ENCODE data around the gene VWF.

Gene VWF

DNA sequence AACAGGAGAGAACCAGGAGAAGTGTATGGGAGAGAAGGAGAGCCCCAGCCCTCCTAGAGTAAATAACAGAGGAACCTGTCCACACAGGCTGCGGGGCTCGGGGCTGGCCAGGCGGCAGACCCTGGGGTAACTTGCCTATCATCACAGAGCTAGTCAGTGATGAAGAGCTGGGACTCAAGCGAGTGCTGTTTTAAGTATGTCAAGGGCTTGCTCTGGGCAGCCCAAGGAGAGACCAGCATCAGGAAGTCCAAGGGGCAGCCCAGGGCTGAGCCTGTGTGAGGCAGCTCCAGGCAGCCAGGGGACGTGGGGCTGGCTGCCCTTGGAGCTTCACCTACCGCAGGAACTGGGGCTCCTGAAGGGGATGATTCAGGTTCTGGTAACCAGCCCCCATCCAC is 10.0 kb downstream of the VWF start:
- TF ChIP-seq, protein P1, sequence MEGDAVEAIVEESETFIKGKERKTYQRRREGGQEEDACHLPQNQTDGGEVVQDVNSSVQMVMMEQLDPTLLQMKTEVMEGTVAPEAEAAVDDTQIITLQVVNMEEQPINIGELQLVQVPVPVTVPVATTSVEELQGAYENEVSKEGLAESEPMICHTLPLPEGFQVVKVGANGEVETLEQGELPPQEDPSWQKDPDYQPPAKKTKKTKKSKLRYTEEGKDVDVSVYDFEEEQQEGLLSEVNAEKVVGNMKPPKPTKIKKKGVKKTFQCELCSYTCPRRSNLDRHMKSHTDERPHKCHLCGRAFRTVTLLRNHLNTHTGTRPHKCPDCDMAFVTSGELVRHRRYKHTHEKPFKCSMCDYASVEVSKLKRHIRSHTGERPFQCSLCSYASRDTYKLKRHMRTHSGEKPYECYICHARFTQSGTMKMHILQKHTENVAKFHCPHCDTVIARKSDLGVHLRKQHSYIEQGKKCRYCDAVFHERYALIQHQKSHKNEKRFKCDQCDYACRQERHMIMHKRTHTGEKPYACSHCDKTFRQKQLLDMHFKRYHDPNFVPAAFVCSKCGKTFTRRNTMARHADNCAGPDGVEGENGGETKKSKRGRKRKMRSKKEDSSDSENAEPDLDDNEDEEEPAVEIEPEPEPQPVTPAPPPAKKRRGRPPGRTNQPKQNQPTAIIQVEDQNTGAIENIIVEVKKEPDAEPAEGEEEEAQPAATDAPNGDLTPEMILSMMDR (IDR thresholded peaks at IDR 0.05), result no peak

DNA sequence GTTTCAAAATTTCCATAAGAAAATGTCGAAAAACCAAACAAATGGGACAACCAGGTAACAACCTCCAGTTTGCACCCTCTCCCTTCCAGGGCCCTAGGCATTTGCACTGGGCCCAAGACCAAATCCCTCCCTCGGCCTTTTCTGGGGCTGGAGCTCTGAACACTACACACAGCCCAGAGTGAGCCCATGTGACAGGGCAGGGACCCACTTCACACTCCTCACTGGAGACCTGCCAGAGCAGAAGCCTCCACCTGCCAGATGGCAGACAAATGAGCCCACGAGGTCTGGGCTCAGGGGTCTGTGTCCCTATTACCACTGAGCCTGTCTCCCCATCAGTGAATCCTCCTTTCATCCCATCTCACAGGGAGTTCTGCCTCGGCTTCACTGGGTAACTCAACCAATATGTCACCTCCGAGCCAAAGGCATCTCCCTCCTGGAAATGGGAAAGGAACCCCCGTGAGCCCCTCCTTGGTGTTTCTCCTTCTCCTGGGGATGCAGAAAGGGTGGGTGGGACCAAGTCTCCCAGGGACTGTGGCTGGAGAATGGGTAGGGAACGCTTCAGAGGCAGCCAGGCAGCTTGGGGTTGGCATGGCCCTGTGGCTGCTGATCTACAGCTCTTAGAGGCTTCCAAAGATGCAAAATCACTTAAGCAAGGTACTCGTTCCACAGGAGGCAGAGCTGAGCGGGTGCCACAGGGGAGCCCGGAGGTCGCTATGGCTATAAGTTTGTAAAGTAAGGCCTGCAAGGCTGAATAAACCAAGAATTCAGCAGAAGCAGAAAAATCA is 10.6 kb downstream of the VWF start:
- TF ChIP-seq, protein P1 (IDR thresholded peaks at IDR 0.05), result no peak

DNA sequence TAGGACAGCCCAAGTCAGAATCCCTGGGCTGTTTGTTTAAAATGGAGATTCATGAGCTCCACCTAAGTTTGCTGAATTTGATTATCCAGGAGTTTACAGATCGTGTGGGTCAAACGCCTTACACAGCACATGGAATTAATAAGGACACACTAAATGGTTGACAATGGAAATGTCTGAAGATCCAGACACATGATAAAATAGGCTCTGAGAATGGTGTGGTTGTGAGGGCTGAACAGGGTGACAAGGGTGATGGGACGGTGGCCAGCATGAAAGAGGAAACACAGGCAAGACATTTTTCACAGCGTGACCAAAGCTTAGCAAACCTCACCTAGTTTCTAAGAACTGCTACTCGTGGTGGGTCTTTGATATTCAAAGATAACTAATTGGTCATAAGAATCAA is 12.5 kb downstream of the VWF start:
- TF ChIP-seq, protein P1 (IDR thresholded peaks at IDR 0.05), result no peak

DNA sequence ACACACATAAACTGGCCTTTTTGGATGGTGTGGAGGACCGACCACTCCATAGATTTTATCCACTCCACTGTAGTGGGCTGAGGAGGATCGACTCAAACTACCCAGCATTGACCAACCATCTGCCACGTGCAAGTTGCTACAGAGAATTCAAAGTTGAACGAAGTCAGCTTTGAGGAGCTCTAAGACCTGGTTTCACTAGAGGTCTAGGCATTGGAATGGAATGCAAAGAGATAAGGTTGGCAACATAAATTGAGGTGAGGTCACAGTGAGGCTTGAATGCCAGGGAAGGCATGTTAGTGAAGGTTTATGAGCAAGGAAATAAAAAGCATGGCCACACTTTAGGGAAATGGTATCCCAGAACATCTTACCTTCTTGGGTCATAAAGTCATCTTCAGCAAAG is 14.5 kb downstream of the VWF start:
- TF ChIP-seq, protein P1 (IDR thresholded peaks at IDR 0.05), result no peak

DNA sequence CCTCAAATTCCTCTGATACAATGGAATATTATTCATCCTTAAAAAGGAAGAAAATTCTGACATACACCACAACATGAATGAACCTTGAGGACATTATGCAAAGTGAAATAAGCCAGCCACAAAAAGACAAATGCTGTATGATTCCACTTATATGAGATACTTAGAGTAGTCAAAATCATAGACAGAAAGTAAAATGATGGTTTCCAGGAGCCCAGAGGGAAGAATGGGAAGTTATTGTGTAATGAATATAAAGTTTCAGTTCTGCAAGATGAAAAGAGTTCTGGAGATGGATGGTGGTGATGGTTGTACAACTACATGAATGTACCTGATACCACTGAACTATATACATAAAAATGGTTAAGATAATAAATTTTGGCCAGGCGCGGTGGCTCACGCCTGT is 18.3 kb downstream of the VWF start:
- TF ChIP-seq, protein P1 (IDR thresholded peaks at IDR 0.05), result no peak

DNA sequence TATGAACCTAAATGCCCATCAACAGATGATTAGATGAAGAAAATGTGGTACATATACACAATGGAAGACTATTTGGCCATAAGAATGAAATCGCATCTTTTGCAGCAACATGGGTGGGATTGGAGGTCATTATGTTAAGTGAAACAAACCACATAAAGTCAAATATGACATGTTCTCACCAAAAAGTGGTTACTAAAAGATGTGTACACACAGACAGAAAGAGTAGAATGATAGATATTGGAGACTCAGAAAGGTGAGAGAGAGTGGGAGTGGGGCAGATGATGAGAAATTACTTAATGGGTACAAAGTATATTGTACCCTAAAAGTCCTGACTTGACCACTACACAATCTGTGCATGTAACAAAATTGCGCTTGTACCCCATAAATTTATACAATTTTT is 19.6 kb downstream of the VWF start:
- TF ChIP-seq, protein P1 (IDR thresholded peaks at IDR 0.05), result no peak

DNA sequence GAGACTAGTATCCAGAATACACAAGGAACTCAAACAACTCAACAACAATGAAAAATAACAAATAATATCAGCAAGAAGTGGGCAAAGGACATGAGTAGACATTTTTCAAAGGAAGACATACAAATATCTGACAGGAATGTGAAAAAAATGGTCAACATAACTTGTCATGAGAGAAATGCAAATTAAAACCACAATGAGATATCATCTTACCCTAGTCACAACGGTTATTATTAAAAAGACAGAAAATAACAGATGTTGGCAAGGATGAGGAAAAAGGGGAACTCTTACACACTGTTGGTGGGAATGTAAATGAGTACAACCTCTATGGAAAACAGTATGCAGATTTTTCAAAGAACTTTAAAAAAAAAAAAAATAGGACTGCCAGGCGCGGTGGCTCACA is 20.4 kb downstream of the VWF start:
- TF ChIP-seq, protein P1 (IDR thresholded peaks at IDR 0.05), result no peak

DNA sequence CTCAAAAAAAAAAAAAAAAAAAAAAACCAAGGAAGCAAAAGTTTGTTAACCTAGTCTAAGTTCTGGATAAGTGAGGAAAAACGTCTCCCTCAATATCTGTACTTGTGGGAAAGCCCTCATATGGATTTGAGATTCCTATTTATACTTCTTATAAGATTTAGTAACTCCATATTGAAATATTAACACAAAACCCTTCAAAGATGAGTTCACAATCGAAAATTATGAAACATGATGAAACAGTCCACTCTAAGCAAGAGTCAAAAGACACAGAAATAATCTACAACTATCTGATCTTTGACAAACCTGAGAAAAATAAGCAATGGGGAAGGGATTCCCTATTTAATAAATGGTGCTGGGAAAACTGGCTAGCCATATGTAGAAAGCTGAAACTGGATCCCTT is 25.2 kb downstream of the VWF start:
- TF ChIP-seq, protein P1 (IDR thresholded peaks at IDR 0.05), result no peak

All from LNCAP (cell line).